HFF-Myc (cell line): ENCODE results near the gene SP100.
"Not testable (repeated sequence)": the region's sequence is repeated elsewhere in the genome, so short reads cannot be mapped to it uniquely, and the experiment has no call there.

Source experiments
- DNase-seq: peaks from one replicate; pipeline ENCODE4 v3.0.0-alpha.2; 2011; ENCODE audit warnings: low read depth; ENCODE audit errors: extremely low read depth
- H3K4me3 ChIP-seq: replicated peaks from 2 replicates; pipeline ENCODE4 v1.5.1; 2011; ENCODE audit warnings: low read depth, mild to moderate bottlenecking, control low read depth, low read length
- CTCF ChIP-seq: IDR thresholded peaks from 2 replicates; pipeline ENCODE4 v1.5.1; 2012; ENCODE audit warnings: mild to moderate bottlenecking, low read depth, low read length, control low read depth; ENCODE audit errors: missing control alignments

SP100 gene

GRCh38 chr2:230430957-230431910 lies 15.2 kb downstream of the SP100 start:
- TF ChIP-seq CTCF, result no peak
- no peak overlapping the region for H3K4me3 ChIP-seq
- no peak for DNase-seq

GRCh38 chr2:230434677-230435324 lies 18.8 kb downstream of the SP100 start:
- no peak for DNase-seq
- H3K4me3 ChIP-seq, result no peak overlapping the region

GRCh38 chr2:230435431-230435830 lies 19.4 kb downstream of the SP100 start:
- DNase-seq, result no peak
- TF ChIP-seq CTCF, result no peak
- no peak overlapping the region for H3K4me3 ChIP-seq

More at GRCh38 chr2:230434677-230435324, 18.8 kb downstream of the SP100 start:
- TF ChIP-seq CTCF, result no peak

GRCh38 chr2:230439121-230439520 lies 23.1 kb downstream of the SP100 start:
- H3K4me3 ChIP-seq, DNase-seq: not testable (repeated sequence)

- no peak for TF ChIP-seq CTCF
- no peak for DNase-seq
Measured at GRCh38 chr2:230439590-230439989, 23.6 kb downstream of the SP100 start.

GRCh38 chr2:230441227-230441897 lies 25.4 kb downstream of the SP100 start:
- TF ChIP-seq CTCF, result no peak
- DNase-seq, result no peak
- no peak overlapping the region for H3K4me3 ChIP-seq

More at GRCh38 chr2:230439590-230439989, 23.6 kb downstream of the SP100 start:
- no peak overlapping the region for H3K4me3 ChIP-seq

- DNase-seq, result no peak
- H3K4me3 ChIP-seq, result no peak overlapping the region
- TF ChIP-seq CTCF, result no peak
Measured at GRCh38 chr2:230443541-230443940, 27.5 kb downstream of the SP100 start.
